Heart right ventricle (tissue), 16 donors: Measurements from ENCODE around the gene RPL26. TPM values are rescaled to one million over a fixed set of nuclear protein-coding genes. Genes with fewer than 3 reads are reported as not detected.

Experiments
- ATAC-seq, 8 donors: fragments of 200-7000 bp; cut with Tn5 transposase; one replicate each; pipeline ENCODE4 v1.9.1; 2020; ENCODE audit warnings: mild to moderate bottlenecking in 8 of 8, moderate library complexity in 8 of 8, moderate number of reproducible peaks in 1 of 8
- DNase-seq, 2 donors: peaks; one replicate each; pipeline ENCODE4 v3.0.0-alpha.2; 2020
- H3K27ac ChIP-seq, 10 donors: fragments of 200-600 bp; sonication (generic) in 2 of 10; one replicate each; pipeline versions ENCODE4 v1.5.0 to v1.8.0; 2020 to 2022; ENCODE audit warnings: mild to moderate bottlenecking in 3 of 10
- H3K27me3 ChIP-seq, 7 donors: fragments of 200-600 bp; one replicate each; pipeline ENCODE4 v1.8.0; 2021 to 2022; ENCODE audit warnings: mild to moderate bottlenecking in 2 of 7
- H3K36me3 ChIP-seq, 9 donors: fragments of 200-600 bp; sonication (generic) in 1 of 9; one replicate each; pipeline versions ENCODE4 v1.5.0 to v1.8.0; 2020 to 2022; ENCODE audit warnings: mild to moderate bottlenecking in 2 of 9
- H3K4me1 ChIP-seq, 9 donors: fragments of 200-600 bp; sonication (generic) in 1 of 9; one replicate each; pipeline versions ENCODE4 v1.5.0 to v1.8.0; 2020 to 2022; ENCODE audit warnings: mild to moderate bottlenecking in 4 of 9
- H3K4me3 ChIP-seq, 10 donors: fragments of 200-600 bp; sonication (generic) in 2 of 10; one replicate each; pipeline versions ENCODE4 v1.5.0 to v1.8.0; 2020 to 2022; ENCODE audit warnings: mild to moderate bottlenecking in 7 of 10, moderate library complexity in 2 of 10
- H3K9me3 ChIP-seq, 11 donors: fragments of 200-600 bp in 10 of 11; sonication (generic) in 2 of 11; one replicate each; pipeline versions ENCODE4 v1.5.0 to v1.8.0; 2013 to 2022; ENCODE audit warnings: mild to moderate bottlenecking in 2 of 11, control low read depth in 1 of 11, moderate library complexity in 1 of 11
- WGBS, 2 donors: extraction: QIAGEN DNeasy Blood & Tissue Kit; methylation state at CpG; one replicate each; pipeline ENCODE4 v1.1.7; 2013; ENCODE audit warnings: inconsistent platforms in 1 of 2; 5-methylcytosine and 5-hydroxymethylcytosine counted together
- intact Hi-C, 10 donors: fragments of 100-400 bp; cut with DNase I; formaldehyde crosslinking; loops; one replicate each; pipeline versions ENCODE4 v1.11.1 to v1.14.2; 2022
- polyA plus RNA-seq, 2 donors: library from polyadenylated mRNA; stranded (reverse); fragments of 200-250 nt; gene quantifications; one replicate each; pipeline ENCODE4 v1.2.3, GENCODE V29; 2013
- total RNA-seq, 10 donors: library from RNA; stranded (reverse); fragmentation: NEBNext Ultra II Directional in 3 of 10; extraction: Animal tissue kit (Norgen Biotek cat#: 25700) in 3 of 10; gene quantifications; one replicate each; pipeline versions ENCODE4 v1.2.1 to v1.2.4, GENCODE V29; 2021 to 2023
- TF ChIP-seq, protein P1 (sequence below), 9 donors: fragments of 200-600 bp; sonication (generic) in 2 of 9; IDR thresholded peaks; one replicate each; pipeline versions ENCODE4 v1.5.0 to v1.8.0; 2021 to 2022; ENCODE audit warnings: antibody characterized with exemption in 9 of 9, mild to moderate bottlenecking in 5 of 9, moderate library complexity in 1 of 9
- donor health status: Arrhythmogenic right ventricular cardiomyopathy.
- donor health status: ischemic (EF 13 %, LVEDD 7.1; RV severe dilation, severe dysfunction).
- donor health status: healthy with polysubstance abuse.
- donor health status: DM: no; HTN: yes; CAD: no.
- donor health status: DM: no; HTN: no; CAD: no.
- donor health status: ischemic (EF 25% LVEDD 6.9; RV normal size, moderate dysfunction).
- donor health status: ischemic (EF 25% LVEDD 5.7; RV mildly dilated, moderate dysfunction).
- donor health status: healthy.
- donor health status: DM: yes; HTN: yes; CAD: no.
- donor health status: Ischemic cardiomyopathy.
- donor health status: ischemic (EF 35%, LVEDD 5.7; RV mildly dilated, moderate dysfunction).
- donor health status: nonischemic (EF 11% LVEDD 7.7; RV severe dilation, severe dysfunction).
- donor health status: DM: yes; HTN: yes; CAD: no.
- donor health status: PGD.
- donor health status: ischemic (EF 29% LVEDD 5.4; RV normal size, mild dysfunction).
- donor health status: nonischemic (EF 23%, LVEDD 6.1; RV moderate dilation, normal function).

RPL26 gene
- total and polyA plus RNA-seq, 12 donors, result 890 to 4,129 (median 1,028) TPM

DNA sequence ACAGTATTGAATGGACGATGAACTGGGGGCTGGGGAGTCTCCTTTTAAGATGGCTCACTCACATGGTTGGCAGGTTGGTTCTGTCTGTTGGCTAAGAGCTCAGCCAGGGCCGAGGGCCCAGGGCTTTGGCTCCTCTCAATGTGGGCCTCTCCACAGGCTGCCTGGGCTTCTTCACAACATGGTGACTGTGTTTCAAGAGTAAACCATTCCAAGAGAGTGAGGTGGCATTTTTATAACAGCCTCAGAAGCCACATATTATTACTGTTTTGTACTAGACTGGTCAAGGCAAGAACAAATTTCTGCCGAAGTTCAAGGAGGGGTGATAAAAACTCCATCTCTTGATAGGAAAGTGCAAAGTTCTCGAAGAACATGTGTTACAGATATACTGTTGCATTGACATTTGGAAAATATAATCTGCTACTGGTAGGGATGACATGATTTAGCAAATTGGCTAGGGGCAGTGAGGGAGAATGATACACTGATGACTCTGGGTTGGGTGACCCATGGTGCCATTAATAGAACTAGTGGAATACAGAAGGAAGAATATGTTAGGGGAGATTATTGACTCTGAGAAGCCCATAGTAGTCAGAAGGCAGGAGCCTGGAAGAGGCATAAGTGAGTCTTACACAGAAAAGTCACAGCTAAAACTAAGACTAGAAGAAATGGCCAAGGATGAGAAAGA lies 20.2 kb downstream of the RPL26 start:
- WGBS, 2 donors, result 85 to 87% methylated on average over 4 of the region's 4 CpGs
- TF ChIP-seq, protein P1, sequence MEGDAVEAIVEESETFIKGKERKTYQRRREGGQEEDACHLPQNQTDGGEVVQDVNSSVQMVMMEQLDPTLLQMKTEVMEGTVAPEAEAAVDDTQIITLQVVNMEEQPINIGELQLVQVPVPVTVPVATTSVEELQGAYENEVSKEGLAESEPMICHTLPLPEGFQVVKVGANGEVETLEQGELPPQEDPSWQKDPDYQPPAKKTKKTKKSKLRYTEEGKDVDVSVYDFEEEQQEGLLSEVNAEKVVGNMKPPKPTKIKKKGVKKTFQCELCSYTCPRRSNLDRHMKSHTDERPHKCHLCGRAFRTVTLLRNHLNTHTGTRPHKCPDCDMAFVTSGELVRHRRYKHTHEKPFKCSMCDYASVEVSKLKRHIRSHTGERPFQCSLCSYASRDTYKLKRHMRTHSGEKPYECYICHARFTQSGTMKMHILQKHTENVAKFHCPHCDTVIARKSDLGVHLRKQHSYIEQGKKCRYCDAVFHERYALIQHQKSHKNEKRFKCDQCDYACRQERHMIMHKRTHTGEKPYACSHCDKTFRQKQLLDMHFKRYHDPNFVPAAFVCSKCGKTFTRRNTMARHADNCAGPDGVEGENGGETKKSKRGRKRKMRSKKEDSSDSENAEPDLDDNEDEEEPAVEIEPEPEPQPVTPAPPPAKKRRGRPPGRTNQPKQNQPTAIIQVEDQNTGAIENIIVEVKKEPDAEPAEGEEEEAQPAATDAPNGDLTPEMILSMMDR (IDR thresholded peaks at IDR 0.05), result no peak
- Histone ChIP-seq H3K9me3 (no peaks in the 10 kb centered on the region), H3K36me3 (peaks cover 0 to 16% (median 0%) of the 10 kb centered on the region in 9 donors), H3K4me1 (peaks cover 7 to 75% (median 66%) of the 10 kb centered on the region in 9 donors), H3K27ac (peak overlapping the region in 7 of 10 donors; percentile 36 to 91 (median 75)), H3K4me3 (no peak overlapping the region), H3K27me3 (no peaks in the 10 kb centered on the region)
- no peak for ATAC-seq
- DNase-seq, result no peak
- intact Hi-C loops, result loop anchor here in 3 of 10 donors (5.0 to 10.0 kb wide), 2 partner anchors 35 to 48 kb away; partner anchors contain the start of gene ARHGEF15 (in 2 of the 3)

DNA sequence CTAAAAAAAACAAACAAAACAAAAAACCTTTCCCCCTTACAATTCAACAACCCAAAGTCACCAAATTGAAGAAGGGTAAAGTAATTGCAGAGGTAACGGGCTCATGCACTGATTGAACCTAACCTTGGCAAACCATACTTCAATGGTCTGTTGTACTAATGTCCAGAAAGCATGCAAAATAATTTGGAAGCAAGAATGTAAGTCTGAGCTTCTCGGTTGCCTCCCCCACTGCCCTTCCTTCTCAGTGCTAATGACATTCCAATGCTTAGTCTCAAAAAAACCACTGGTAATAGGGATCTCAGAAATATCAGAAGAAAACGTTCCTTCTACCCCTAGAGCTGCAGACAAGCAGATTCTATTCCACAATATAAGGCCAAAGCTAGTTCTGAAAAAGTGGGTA lies 22.2 kb downstream of the RPL26 start:
- intact Hi-C loops, result loop anchor here in 4 of 10 donors (2.0 to 10.0 kb wide), 3 partner anchors 33 to 50 kb away; partner anchors contain the start of gene ARHGEF15 (in 3 of the 4)
- peaks cover 0 to 61% (median 52%) of the 10 kb centered on the region in 9 donors for H3K4me1 ChIP-seq
- DNase-seq (no peak), ATAC-seq (peak in 2 of 8 donors; percentile 6 to 15)
- WGBS, 2 donors, result 44 to 53% methylated on average over 3 of the region's 3 CpGs
- H3K27ac ChIP-seq, result peak overlapping the region in 9 of 10 donors; percentile 38 to 91 (median 75)
- peaks cover 0 to 16% (median 0%) of the 10 kb centered on the region in 9 donors for H3K36me3 ChIP-seq
- no peaks in the 10 kb centered on the region for H3K27me3 ChIP-seq
- H3K9me3 ChIP-seq, result no peaks in the 10 kb centered on the region
- TF ChIP-seq, protein P1 (IDR thresholded peaks at IDR 0.05), result no peak
- peak overlapping the region in 2 of 10 donors; percentile 0 to 3 for H3K4me3 ChIP-seq

DNA sequence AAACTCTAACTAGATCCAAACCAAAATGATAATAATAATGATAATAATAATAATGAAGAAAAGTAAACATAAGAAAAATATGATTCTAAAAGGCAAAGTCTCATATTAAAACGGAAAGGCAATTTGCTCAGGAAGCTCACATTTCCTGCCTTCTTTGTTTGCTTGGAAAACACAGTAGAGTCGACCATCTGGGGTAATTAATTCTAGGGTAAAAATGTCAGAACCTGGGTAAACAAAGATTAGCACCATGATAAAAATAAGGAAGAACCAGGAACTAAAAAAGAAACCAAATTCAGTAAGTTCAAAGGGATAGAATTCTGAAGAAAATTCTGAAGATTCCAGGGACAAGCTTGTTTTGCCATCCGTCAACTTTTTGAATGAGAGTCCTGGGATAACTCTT lies 22.7 kb downstream of the RPL26 start:
- H3K27me3 ChIP-seq, result no peaks in the 10 kb centered on the region
- WGBS, 2 donors, result 43 to 47% methylated on average over 3 of the region's 3 CpGs
- no peaks in the 10 kb centered on the region for H3K9me3 ChIP-seq
- peak overlapping the region in 1 of 10 donors; percentile 0 for H3K4me3 ChIP-seq
- peak overlapping the region in 9 of 10 donors; percentile 38 to 91 (median 75) for H3K27ac ChIP-seq
- H3K4me1 ChIP-seq, result peaks cover 0 to 57% (median 47%) of the 10 kb centered on the region in 9 donors
- peaks cover 0 to 13% (median 0%) of the 10 kb centered on the region in 9 donors for H3K36me3 ChIP-seq
- TF ChIP-seq, protein P1 (IDR thresholded peaks at IDR 0.05), result no peak
- DNase-seq (no peak), ATAC-seq (peak in 4 of 8 donors; percentile 32 to 50 (median 44))
- intact Hi-C loops, result loop anchor here in 4 of 10 donors (2.0 to 10.0 kb wide), 3 partner anchors 33 to 49 kb away; partner anchors contain the start of gene ARHGEF15 (in 3 of the 4)

DNA sequence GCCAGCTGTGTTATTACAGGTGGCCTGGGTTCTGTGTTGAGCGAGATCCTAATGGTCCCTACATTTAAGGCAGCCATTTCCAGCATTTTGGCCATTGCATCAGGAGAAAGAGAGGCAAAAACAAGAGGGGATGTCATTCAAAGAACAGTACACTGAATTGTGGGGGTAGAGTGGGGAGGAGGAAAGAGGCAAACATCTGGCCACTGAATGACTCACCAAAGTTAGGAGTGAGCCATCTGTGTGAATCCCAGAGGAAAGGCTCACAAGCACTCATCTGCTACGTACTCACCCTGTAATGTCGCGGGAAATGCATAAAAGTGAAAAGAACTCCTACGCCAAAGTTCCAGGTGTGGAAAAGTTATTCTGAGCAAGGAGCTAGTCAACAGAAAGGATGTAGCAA lies 23.2 kb downstream of the RPL26 start:
- peaks cover 0 to 57% (median 45%) of the 10 kb centered on the region in 9 donors for H3K4me1 ChIP-seq
- peaks cover 0 to 8% (median 0%) of the 10 kb centered on the region in 9 donors for H3K36me3 ChIP-seq
- H3K27me3 ChIP-seq, result no peaks in the 10 kb centered on the region
- ATAC-seq (peak; percentile 60 to 93 (median 88)), DNase-seq (peak in 1 of 2 donors; percentile 62)
- peak overlapping the region in 9 of 10 donors; percentile 67 to 91 (median 75) for H3K27ac ChIP-seq
- no peaks in the 10 kb centered on the region for H3K9me3 ChIP-seq
- 50 to 63% methylated on average over 5 of the region's 5 CpGs for WGBS, 2 donors
- peak overlapping the region in 1 of 10 donors; percentile 0 for H3K4me3 ChIP-seq
- intact Hi-C loops, result loop anchor here in 5 of 10 donors (2.0 to 10.0 kb wide), 4 partner anchors 32 to 49 kb away; partner anchors contain the start of gene ARHGEF15 (in 4 of the 5)
- TF ChIP-seq, protein P1 (IDR thresholded peaks at IDR 0.05), result no peak
